Stimulated activated CD8-positive, alpha-beta memory T cell treated with anti-CD3 and anti-CD28 coated beads, Interleukin-4, amount 100 ng/mL, for 48 hours (primary cell): ENCODE results near the gene SKAP1.
"Not testable (repeated sequence)": the region's sequence is repeated elsewhere in the genome, so short reads cannot be mapped to it uniquely, and the experiment has no call there.

Experiments
- DNase-seq: peaks from one replicate; pipeline ENCODE4 v3.0.0-alpha.2; 2020

Gene SKAP1

GRCh38 chr17:48429638-48430586, at the start of gene SKAP1:
Gene SKAP1, minus strand, starts transcription at chr17:48430214.
- DNase-seq: peak; percentile 73

- DNase-seq: no peak
Measured at GRCh38 chr17:48479014-48479402, 49.0 kb upstream of the SKAP1 start.

DNA sequence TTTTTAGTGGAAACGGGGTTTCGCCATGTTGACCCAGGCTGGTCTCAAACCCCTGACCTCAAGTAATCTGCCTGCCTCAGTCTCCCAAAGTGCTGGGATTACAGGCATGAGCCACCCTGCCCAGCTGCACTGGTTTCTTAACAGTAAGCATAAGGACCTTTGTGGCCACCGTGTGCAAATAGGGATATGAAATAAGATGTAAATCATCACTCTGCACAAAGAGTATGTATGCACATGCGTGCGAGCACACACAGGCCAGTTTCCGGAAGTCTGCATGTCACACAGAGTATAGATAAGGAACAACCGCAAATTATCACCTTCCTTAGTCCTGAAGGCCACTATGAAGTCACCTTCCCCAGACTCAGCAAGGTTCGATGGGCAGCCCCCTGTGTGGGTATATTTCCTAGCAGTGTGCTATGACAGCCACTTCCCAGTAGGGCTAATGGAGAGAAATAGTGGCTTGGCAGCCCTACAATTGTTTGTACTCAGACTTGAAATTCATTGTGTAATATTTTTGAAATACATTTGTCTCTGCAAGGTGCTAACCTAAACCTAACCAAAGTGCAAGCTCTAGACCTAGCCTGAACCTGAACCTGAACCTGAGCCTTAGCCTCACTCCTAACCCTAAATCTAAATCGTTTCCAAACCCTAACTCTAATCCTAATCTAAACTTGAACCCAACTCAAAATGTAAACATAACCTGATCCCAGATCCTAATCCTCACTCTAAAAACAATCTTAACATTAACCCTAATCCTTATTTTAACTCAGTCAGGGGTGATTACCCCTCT, 48.4 kb upstream of the SKAP1 start:
- peak; percentile 43 for DNase-seq

DNA sequence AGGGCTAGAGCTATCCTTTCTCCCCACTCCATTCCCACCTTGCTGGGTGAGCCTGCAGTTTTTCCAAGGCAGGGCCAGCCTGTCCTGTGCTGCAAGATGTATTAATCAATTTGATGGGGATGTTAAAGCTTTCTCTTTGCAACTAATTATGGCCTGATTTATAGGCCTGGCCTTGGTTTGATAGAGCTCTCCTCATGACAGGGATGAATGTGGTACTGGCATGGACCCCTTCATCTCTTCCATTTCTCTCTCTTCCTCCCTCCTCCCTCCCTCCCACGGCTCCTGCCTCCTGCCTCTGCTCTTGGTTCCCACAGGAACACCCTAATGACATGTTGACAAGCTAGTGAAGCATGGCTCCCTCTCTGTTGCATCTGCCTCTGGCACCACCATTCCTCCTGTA, 47.2 kb upstream of the SKAP1 start:
- no peak for DNase-seq

- DNase-seq: no peak
Measured at GRCh38 chr17:48472411-48473281, 42.6 kb upstream of the SKAP1 start.

DNA sequence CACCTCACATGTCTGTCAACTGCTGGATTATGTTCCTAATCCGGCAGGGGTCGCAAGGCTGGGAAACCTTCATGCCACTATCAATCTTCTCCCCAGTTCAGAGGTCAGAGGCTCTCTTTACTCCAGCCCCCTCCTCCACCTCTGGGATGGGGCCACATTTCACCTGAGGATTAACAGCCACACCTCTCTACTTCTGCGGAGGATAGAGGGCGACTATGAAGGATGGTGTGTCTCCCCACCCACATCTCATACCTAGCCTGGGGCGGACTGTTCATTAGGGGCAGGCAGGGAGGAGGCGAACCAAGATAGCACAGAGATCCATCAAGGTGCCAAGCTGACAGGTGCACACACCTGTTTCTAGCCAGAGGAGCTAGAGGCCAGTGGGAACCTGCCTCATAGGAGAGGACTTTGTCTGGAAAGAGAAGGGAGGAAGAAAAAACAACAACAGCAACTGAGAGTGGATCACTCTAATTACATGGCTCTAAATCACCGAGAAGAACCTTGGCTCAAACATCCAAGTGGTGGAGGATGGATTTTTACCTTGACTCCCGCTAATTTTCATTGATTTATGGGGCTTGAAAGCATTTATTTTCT, 41.9 kb upstream of the SKAP1 start:
- DNase-seq: no peak

DNA sequence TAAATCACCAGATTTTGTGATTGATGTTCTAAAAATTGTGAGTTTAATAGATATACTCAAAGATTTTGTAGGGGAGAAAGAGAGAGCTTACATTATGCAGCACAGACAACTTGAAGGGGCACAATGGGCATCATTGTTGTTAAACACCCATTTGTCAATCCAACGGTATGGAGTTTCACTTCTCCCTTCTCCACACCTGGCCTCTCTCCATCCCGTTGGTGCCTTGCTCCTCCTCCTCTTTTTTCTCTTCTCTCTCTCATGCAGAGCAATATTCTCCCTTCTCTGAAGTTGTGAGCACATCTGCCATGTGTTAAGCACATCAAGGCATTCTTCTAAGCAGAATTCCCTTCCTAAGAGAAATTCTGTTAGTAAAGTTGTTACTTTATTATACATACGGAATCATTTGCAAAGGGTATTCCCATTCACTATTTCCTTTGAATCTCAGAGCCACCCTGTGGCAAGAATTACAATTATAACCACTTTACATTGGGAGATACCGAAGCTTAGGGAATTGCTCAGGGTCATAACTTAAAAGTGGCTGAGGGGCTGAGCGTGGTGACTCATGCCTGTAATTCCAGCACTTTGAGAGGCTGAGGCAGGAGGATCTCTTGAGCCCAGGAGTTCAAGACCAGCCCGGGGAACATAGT, 40.5 kb upstream of the SKAP1 start:
- no peak for DNase-seq

GRCh38 chr17:48469227-48469626, 39.2 kb upstream of the SKAP1 start:
- no peak for DNase-seq

DNA sequence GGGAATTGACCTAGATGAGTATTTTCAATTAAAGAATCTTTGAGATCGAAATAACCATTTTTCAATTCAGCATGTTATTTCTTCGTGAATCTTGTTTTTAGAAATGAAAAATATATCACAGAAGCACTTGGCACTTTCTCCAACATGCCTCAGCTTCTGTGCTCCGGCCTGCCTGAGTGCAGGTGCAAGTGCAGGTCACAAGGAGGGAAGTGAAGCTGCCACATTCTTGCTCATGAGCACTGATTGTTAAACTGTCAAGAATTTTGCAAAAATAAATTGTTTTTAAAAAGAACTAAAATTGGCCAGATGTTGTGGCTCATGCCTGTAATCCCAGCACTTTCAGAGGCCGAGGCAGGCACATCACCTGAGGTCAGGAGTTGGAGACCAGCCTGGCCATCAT, 38.3 kb upstream of the SKAP1 start:
- no peak for DNase-seq

DNA sequence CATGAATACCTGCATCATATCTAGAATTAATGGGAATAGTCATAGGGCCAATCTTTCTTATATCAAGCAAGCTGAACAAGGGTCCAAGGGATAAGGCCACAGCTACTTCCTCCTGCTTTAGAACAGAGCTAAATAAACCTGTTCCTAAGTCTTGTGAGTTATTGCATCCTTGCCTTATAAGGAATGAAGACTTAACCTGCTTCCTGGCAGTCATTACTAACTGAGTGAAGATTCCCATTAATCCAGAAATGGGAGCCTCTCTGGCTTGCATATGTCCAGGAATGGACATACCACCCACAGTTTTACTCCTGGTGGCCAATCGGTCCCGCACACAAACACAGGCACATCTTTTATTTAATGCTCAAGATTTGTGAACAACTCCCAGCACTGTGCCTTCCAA, 35.9 kb upstream of the SKAP1 start:
- DNase-seq: no peak

- no peak for DNase-seq
Measured at GRCh38 chr17:48463526-48463925, 33.5 kb upstream of the SKAP1 start.

DNA sequence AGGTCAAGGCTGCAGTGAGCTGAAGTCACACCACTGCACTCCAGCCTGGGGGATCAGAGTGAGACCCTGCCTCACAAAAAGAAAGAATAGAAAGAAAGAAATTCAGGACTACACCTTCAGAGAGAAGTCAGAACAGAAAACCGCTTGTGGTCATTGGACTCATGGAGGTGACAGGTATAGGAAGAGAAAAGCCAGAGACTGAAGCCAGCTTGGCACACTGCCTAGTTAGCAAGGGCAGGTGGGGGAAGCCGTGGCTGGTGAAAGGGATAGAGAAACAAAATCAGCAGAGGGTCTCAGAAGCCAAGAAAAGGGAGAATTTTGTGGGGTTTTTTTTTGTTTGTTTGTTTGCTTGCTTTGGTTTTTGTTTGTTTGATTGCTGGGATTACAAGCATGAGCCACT, 32.9 kb upstream of the SKAP1 start:
- DNase-seq: no peak

DNA sequence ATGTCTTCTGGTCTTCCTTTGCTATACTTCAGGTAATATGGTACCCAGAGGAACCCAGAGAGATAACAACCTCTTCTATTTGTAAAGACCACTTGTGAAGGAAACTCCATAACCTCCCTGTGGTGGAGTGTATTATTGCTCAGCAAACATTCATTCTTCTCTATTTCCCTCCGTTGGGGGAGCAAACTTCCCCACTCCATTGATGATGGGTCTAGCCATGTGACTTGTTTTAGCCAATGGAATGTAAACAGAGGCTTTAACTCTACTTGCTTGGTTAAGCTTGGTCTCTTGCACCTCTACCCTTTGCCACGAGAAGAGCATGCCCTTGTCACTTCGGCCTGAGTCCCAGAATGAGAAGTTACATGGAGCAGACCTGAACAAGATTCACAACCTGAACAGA, 30.0 kb upstream of the SKAP1 start:
- DNase-seq: no peak

- peak; percentile 31 for DNase-seq
Measured at GRCh38 chr17:48459070-48459844, 29.2 kb upstream of the SKAP1 start.

DNA sequence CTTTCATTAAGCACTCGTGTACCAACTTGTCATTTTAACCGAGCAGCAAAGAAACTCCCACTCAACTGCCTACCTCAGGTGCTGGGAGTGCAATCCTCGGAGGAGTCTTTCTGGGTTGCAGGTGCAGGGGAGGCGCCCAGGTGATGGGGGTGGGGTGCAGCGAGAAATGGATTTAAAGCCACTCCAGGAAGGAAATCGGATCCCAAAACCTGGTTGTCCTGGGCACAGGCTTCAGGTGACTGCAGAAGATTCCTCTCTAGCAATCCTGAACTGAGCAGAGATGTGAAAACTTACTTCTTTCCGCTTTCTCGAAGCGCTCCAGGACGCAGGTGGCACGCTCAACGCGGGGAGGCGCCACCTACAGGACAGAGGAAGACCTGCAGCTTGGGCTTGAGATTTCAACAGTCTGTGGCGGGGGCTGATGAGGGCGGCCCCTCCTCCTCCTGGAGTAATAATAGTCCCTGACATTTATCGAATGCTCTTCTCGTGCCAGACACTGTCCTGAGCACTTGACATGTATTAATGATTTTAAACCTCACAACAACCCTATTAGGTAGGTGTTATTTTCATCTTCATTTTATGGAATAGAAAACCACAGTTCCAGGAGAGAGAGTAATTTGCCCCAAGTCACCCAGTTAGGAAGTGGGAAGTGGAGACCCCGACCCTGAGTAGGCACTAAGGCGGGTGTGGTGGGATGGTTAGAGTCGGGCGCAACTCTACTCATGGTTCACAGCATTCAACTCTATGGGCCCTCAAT, 27.2 kb upstream of the SKAP1 start:
- DNase-seq: peak; percentile 81

DNA sequence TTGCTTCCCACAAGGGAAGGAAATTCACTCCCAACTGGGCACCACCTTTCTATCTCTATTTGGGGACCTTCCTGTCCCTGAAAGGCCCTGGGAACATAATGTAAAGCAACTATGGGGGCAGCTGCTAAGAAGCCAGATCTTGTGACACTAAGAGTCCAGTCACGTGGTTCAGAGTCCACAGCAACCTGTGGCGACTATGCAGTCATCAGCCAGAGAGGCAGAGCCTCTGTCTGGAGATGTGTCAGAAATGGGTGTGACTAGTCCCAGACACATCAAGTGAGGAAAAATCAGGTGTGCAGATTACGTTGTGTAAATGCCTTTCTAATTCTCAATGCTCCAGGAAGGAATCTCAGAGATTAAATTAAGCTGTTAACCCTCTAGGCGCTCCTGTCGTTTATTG, 26.6 kb upstream of the SKAP1 start:
- DNase-seq: peak; percentile 42

DNA sequence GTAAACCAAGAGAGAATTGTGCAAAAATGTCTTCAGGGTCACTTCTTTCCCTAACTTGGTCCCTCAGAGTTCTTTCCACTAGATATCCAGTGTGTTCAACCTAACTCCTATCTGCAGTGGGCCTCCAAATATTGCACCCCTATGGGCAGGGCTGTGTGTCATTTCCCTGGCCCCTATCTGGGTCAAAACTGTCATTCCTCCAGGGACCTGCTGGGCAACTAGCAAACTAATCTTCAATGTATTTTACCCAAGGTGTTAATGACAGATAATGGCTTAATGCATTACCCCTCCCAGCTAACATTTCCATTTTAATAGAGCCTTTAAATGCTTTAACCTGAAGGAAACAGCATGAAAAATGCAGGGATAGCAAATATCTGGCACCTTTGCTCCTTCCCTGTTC, 25.8 kb upstream of the SKAP1 start:
- DNase-seq: no peak

GRCh38 chr17:48453447-48453846, 23.4 kb upstream of the SKAP1 start:
- no peak for DNase-seq

- DNase-seq: no peak
Measured at GRCh38 chr17:48451489-48451888, 21.5 kb upstream of the SKAP1 start.

GRCh38 chr17:48449335-48449734, 19.3 kb upstream of the SKAP1 start:
- not testable (repeated sequence) for DNase-seq

DNA sequence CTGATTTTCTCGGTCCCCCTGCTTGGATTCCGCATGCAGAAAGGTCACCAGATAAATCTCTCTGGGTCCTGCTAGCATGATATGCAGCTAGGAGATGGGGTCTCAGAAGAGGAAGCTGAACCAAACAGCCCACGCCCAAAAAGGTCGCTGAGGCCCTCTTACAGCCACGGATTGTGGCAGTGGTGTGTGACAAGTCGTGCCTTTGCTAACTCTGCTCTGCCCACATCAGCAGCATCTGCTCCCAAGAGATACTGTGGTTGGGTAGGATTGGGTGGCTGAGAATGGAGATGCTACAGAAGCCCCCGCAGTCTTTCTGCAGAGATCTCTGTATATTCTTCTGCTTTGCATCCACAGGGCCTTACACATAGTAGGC, 15.2 kb upstream of the SKAP1 start:
- DNase-seq: no peak
